Measurements from ENCODE around the gene NCKAP5. TPM values are rescaled to one million over a fixed set of nuclear protein-coding genes. Genes with fewer than 3 reads are reported as not detected.

The NCKAP5 gene
- total RNA-seq, 1 experiment from 2014 or later, result 3.2 TPM

DNA sequence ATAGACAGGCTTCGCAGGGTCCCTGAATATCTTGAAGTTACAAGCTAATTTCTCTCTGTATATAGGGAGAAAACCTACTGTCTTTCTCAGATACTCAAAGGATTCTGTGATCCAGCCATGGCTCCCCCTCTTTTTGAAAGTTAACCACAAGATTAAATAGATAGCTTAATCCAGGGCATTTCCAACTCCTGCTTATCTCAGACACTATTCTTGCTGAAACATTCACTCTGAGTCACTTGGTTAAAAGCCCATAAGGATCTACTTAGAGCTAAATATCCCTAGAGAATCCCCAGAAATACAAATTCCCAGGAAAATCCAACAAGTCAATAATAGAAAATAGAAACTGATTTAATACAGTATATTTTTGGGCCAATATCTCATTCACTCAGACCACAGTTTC, 719.1 kb downstream of the NCKAP5 start:
- no peak overlapping the region for H2AFZ ChIP-seq (ENCODE audit: low read length)
- no peaks in the 10 kb centered on the region for H4K20me1 ChIP-seq (ENCODE audit: low read length)
- H3K27me3 ChIP-seq (ENCODE audit: low read length), result no peaks in the 10 kb centered on the region
- H3K36me3 ChIP-seq (ENCODE audit: low read depth, low read length), result no peaks in the 10 kb centered on the region
- CTCF ChIA-PET, result no interaction called here
- H3K4me2 ChIP-seq (ENCODE audit: low read length), result no peak overlapping the region
- H3K9me3 ChIP-seq (ENCODE audit: low read length), result no peaks in the 10 kb centered on the region
- H3K9me2 ChIP-seq (replicated peaks; ENCODE audit: low read length), result no peaks in the 10 kb centered on the region
- peak; percentile 20 for DNase-seq
- TF ChIP-seq EZH2phosphoT487 (IDR thresholded peaks at IDR 0.05; ENCODE audit: borderline replicate concordance, low read length) (no peak), EZH2 (IDR thresholded peaks at IDR 0.05; ENCODE audit: low read length, unreplicated experiment) (no peak)
- TF ChIP-seq, protein P1, sequence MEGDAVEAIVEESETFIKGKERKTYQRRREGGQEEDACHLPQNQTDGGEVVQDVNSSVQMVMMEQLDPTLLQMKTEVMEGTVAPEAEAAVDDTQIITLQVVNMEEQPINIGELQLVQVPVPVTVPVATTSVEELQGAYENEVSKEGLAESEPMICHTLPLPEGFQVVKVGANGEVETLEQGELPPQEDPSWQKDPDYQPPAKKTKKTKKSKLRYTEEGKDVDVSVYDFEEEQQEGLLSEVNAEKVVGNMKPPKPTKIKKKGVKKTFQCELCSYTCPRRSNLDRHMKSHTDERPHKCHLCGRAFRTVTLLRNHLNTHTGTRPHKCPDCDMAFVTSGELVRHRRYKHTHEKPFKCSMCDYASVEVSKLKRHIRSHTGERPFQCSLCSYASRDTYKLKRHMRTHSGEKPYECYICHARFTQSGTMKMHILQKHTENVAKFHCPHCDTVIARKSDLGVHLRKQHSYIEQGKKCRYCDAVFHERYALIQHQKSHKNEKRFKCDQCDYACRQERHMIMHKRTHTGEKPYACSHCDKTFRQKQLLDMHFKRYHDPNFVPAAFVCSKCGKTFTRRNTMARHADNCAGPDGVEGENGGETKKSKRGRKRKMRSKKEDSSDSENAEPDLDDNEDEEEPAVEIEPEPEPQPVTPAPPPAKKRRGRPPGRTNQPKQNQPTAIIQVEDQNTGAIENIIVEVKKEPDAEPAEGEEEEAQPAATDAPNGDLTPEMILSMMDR (conservative IDR thresholded peaks at IDR 0.05; ENCODE audit: low read depth, low read length), result no peak
- H3K9ac ChIP-seq (ENCODE audit: low read length), result no peak overlapping the region
- intact Hi-C loops (cut with micrococcal nuclease), result no loop called here
- BruUV-seq (replicated peaks), result no TSS peak
- H3K79me2 ChIP-seq (ENCODE audit: low read length), result no peaks in the 10 kb centered on the region
- no peak overlapping the region for H3K27ac ChIP-seq (ENCODE audit: low read length)
- H3K4me1 ChIP-seq (ENCODE audit: insufficient read depth, low read length), result peaks cover 6% of the 10 kb centered on the region; the same call in 1 of the 2 replicates
- ATAC-seq, result no peak
- H3K4me3 ChIP-seq (ENCODE audit: low read length), result no peak overlapping the region
- no peaks in the 10 kb centered on the region for H3F3A ChIP-seq (ENCODE audit: low read length, unreplicated experiment)
- POLR2A ChIA-PET (ENCODE audit: unreplicated experiment), result no interaction called here

DNA sequence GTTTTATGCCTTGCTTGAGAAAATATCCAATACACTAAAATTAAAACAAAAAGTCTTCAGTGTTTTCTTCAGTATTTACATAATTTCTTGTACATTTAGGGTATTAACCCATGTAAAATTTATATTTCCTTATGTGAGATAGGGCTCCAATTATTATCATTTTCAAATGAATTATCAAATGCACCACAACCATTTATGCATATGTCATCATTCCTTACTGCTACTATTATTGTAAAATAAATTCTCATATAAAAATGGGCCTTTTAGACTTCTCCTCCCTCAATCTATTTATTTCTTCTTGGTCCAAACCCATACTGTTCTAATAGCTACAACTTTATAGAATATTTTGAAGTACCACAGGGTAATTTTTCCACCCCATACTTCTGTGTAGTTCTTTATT, 722.9 kb downstream of the NCKAP5 start:
- intact Hi-C loops (cut with micrococcal nuclease), result no loop called here
- Histone ChIP-seq H3K9me3 (ENCODE audit: low read length) (no peaks in the 10 kb centered on the region), H2AFZ (ENCODE audit: low read length) (no peak overlapping the region), H3K27me3 (ENCODE audit: low read length) (no peaks in the 10 kb centered on the region), H3K4me2 (ENCODE audit: low read length) (no peak overlapping the region), H3K4me1 (ENCODE audit: insufficient read depth, low read length) (peaks cover 2% of the 10 kb centered on the region; the same call in 1 of the 2 replicates), H3K27ac (ENCODE audit: low read length) (no peak overlapping the region), H3K79me2 (ENCODE audit: low read length) (no peaks in the 10 kb centered on the region), H3K4me3 (ENCODE audit: low read length) (no peak overlapping the region), H3K36me3 (ENCODE audit: low read depth, low read length) (no peaks in the 10 kb centered on the region), H4K20me1 (ENCODE audit: low read length) (no peaks in the 10 kb centered on the region), H3K9ac (ENCODE audit: low read length) (no peak overlapping the region), H3F3A (ENCODE audit: low read length, unreplicated experiment) (no peaks in the 10 kb centered on the region), H3K9me2 (replicated peaks; ENCODE audit: low read length) (no peaks in the 10 kb centered on the region)
- DNase-seq (no peak), ATAC-seq (no peak)
- TF ChIP-seq, protein P1 (conservative IDR thresholded peaks at IDR 0.05; ENCODE audit: low read depth, low read length), result no peak
- TF ChIP-seq EZH2 (IDR thresholded peaks at IDR 0.05; ENCODE audit: low read length, unreplicated experiment) (no peak), EZH2phosphoT487 (IDR thresholded peaks at IDR 0.05; ENCODE audit: borderline replicate concordance, low read length) (no peak)
- ChIA-PET CTCF (no interaction called here), POLR2A (ENCODE audit: unreplicated experiment) (no interaction called here)
- BruUV-seq (replicated peaks), result no TSS peak

DNA sequence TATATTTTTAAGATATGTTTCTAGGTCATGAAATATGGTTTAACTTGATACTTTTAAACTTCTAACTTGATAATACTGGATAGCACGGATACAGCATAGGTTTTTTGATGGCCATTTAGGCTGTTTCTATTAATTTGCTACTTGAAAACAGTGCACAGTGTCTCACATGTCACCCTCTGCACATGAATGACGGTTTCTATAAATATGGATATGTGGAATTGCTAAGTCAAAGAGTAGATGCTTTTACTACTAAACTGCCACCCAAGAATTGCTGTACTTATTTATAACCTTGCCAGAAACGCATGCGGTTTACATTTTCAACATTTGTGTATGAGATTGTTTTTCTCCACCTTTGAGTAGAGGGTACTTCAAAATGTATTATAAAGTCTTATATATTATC, 723.7 kb downstream of the NCKAP5 start:
- H2AFZ ChIP-seq (ENCODE audit: low read length), result no peak overlapping the region
- BruUV-seq (replicated peaks), result no TSS peak

More for the DNA sequence above, 723.7 kb downstream of the NCKAP5 start:
- ATAC-seq (no peak), DNase-seq (no peak)
- Histone ChIP-seq H3K36me3 (ENCODE audit: low read depth, low read length) (no peaks in the 10 kb centered on the region), H3F3A (ENCODE audit: low read length, unreplicated experiment) (no peaks in the 10 kb centered on the region), H3K4me2 (ENCODE audit: low read length) (no peak overlapping the region), H3K9me3 (ENCODE audit: low read length) (no peaks in the 10 kb centered on the region), H3K9me2 (replicated peaks; ENCODE audit: low read length) (no peaks in the 10 kb centered on the region), H4K20me1 (ENCODE audit: low read length) (no peaks in the 10 kb centered on the region), H3K79me2 (ENCODE audit: low read length) (no peaks in the 10 kb centered on the region), H3K4me1 (ENCODE audit: insufficient read depth, low read length) (no peaks in the 10 kb centered on the region), H3K27ac (ENCODE audit: low read length) (no peak overlapping the region), H3K27me3 (ENCODE audit: low read length) (no peaks in the 10 kb centered on the region), H3K9ac (ENCODE audit: low read length) (no peak overlapping the region), H3K4me3 (ENCODE audit: low read length) (no peak overlapping the region)
- ChIA-PET CTCF (no interaction called here), POLR2A (ENCODE audit: unreplicated experiment) (no interaction called here)
- intact Hi-C loops (cut with micrococcal nuclease), result no loop called here
- TF ChIP-seq, protein P1 (conservative IDR thresholded peaks at IDR 0.05; ENCODE audit: low read depth, low read length), result no peak
- TF ChIP-seq EZH2phosphoT487 (IDR thresholded peaks at IDR 0.05; ENCODE audit: borderline replicate concordance, low read length) (no peak), EZH2 (IDR thresholded peaks at IDR 0.05; ENCODE audit: low read length, unreplicated experiment) (no peak)

Measured in PC-3 (cell line).